Smooth muscle cell (in vitro differentiated cells): ENCODE data around the gene PRTN3. TPM values are rescaled to one million over a fixed set of nuclear protein-coding genes. Genes with fewer than 3 reads are reported as not detected.

ENCODE experiments used
- DNase-seq: peaks from one replicate; lab custom pipeline; 2025; ENCODE audit not compliant: unreplicated experiment; lab: John Stamatoyannopoulos, UW
- H2AFZ ChIP-seq: fragments of 200-600 bp; sonication (generic); 2 replicates; pipeline ENCODE4 v1.6.0; 2016; ENCODE audit warnings: antibody characterized with exemption, low read depth, mild to moderate bottlenecking
- H3F3A ChIP-seq: fragments of 200-600 bp; sonication (generic); 2 replicates; pipeline ENCODE4 v1.6.0; 2017; ENCODE audit warnings: antibody characterized with exemption, low read depth
- H3K27ac ChIP-seq: fragments of 200-600 bp; sonication (generic); 2 replicates; pipeline ENCODE4 v1.5.1; 2016; ENCODE audit warnings: low read depth, mild to moderate bottlenecking
- H3K27me3 ChIP-seq: fragments of 200-600 bp; sonication (generic); 2 replicates; pipeline ENCODE4 v1.6.1; 2016; ENCODE audit warnings: low read depth, mild to moderate bottlenecking
- H3K36me3 ChIP-seq: fragments of 200-600 bp; sonication (generic); 2 replicates; pipeline ENCODE4 v1.5.1; 2016; ENCODE audit warnings: low read depth
- H3K4me1 ChIP-seq: fragments of 200-600 bp; sonication (generic); 2 replicates; pipeline ENCODE4 v1.5.1; 2016; ENCODE audit warnings: low read depth
- H3K4me2 ChIP-seq: fragments of 200-600 bp; sonication (generic); 2 replicates; pipeline ENCODE4 v1.6.0; 2016; ENCODE audit warnings: mild to moderate bottlenecking
- H3K4me3 ChIP-seq: fragments of 200-600 bp; sonication (generic); 2 replicates; pipeline ENCODE4 v1.5.1; 2016; ENCODE audit warnings: mild to moderate bottlenecking
- H3K79me2 ChIP-seq: fragments of 200-600 bp; sonication (generic); 2 replicates; pipeline ENCODE4 v1.6.0; 2016; ENCODE audit warnings: low read depth, mild to moderate bottlenecking
- H3K9ac ChIP-seq: fragments of 200-600 bp; sonication (generic); 2 replicates; pipeline ENCODE4 v1.6.0; 2016; ENCODE audit warnings: low read depth
- H3K9me3 ChIP-seq: fragments of 200-600 bp; sonication (generic); replicated peaks from 2 replicates; pipeline ENCODE4 v1.5.1; 2016; ENCODE audit warnings: low read depth
- H4K20me1 ChIP-seq: fragments of 200-600 bp; sonication (generic); 2 replicates; pipeline ENCODE4 v1.6.0; 2016; ENCODE audit warnings: low read depth
- CTCF ChIP-seq: fragments of 200-600 bp; sonication (generic); IDR thresholded peaks from 2 replicates; pipeline ENCODE4 v1.5.1; 2017; ENCODE audit warnings: borderline replicate concordance, mild to moderate bottlenecking, antibody characterized with exemption; ENCODE audit not compliant: insufficient read depth, poor library complexity, severe bottlenecking
- WGBS: methylation state at CpG from one replicate; pipeline ENCODE4 v1.1.7; 2016; ENCODE audit warnings: low lambda C conversion rate; 5-methylcytosine and 5-hydroxymethylcytosine counted together
- polyA plus RNA-seq: library from polyadenylated mRNA; unstranded; fragments of >200 nt; fragmentation: Nextera tagmentation; extraction: Ambion mirVana; gene quantifications from 2 replicates; pipeline ENCODE4 v1.2.1, GENCODE V29; 2016
- total RNA-seq: library from RNA; depleted of rRNA; stranded (reverse); fragments of >200 nt; gene quantifications from 2 replicates; pipeline ENCODE4 v1.2.3, GENCODE V29; 2014

PRTN3 gene
- total and polyA plus RNA-seq, 2 experiments from 2014 or later, result not detected

GRCh38 chr19:795691-796581, 44.9 kb upstream of the PRTN3 start:
- no peak overlapping the region for H3K27ac ChIP-seq

DNA sequence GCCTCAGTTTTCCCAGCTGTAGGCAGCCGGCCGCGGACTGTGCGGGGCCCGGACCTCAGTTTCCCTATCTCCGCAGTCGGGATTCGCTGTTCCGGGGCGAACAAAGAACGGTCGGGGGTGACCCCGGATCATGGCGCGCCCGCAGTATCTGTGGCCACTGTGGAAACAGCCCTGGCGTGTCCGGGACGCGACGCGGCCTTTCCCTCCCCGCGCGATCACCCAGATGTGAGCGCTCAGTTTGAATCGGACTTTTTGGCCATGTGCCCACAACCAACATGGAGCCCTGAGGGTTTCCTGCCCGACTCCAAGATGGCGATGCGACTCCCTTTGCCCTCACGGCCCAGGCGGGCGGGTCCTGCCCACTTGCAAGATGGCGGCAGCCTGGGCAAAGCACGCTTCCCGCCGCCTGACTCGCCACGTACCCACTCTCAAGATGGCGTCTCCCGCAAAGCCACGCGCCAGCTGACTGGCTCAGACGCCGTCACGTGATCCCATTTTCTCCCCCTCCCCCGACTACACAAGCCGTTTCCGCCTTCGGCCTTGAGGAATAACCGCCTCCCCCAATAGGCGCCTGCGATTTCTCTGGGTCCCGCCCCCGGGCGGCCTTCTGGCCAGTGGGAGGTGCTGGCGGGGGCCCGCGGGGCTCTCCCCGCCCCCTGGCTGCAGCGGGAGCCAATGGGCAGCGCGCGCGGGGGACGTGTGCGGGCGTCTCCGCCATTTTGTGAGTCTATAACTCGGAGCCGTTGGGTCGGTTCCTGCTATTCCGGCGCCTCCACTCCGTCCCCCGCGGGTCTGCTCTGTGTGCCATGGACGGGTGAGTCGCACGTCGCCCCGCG, 43.9 kb upstream of the PRTN3 start, which contains the start of gene PTBP1:
Gene PTBP1 (plus strand): TSS at position 761 of the 836 bp plus-strand sequence. CDS start 46 bp downstream, at position 807.
- peak within 1 kb of the TSS; percentile 95 for H2AFZ ChIP-seq
- peak; percentile 5 for TF ChIP-seq CTCF
- H3K9ac ChIP-seq, result peak within 1 kb of the TSS; percentile 96
- H3K27me3 ChIP-seq, result no peaks in the 10 kb centered on the region
- peak within 1 kb of the TSS; percentile 90 for H3K27ac ChIP-seq
- peaks cover 41% of the 10 kb centered on the region for H4K20me1 ChIP-seq
- H3K4me2 ChIP-seq, result peak within 1 kb of the TSS; percentile 96
- WGBS, result 5% methylated on average over 60 of the region's 83 CpGs
- H3K4me3 ChIP-seq, result peak within 1 kb of the TSS; percentile 100
- peaks cover 32% of the 10 kb centered on the region for H3K4me1 ChIP-seq
- peaks cover 14% of the 10 kb centered on the region for H3F3A ChIP-seq
- DNase-seq, result peak; percentile 100
- no peaks in the 10 kb centered on the region for H3K9me3 ChIP-seq
- H3K79me2 ChIP-seq, result peaks cover 41% of the 10 kb centered on the region
- H3K36me3 ChIP-seq, result no peaks in the 10 kb centered on the region

More at GRCh38 chr19:795691-796581, 44.9 kb upstream of the PRTN3 start:
- peak overlapping the region; percentile 96 for H3K4me2 ChIP-seq
- peaks cover 31% of the 10 kb centered on the region for H4K20me1 ChIP-seq
- TF ChIP-seq CTCF, result no peak
- WGBS, result 92% methylated on average over 39 of the region's 39 CpGs
- no peaks in the 10 kb centered on the region for H3K9me3 ChIP-seq
- H3K4me3 ChIP-seq, result peak overlapping the region; percentile 63
- DNase-seq, result no peak
- peaks cover 32% of the 10 kb centered on the region for H3K79me2 ChIP-seq
- H2AFZ ChIP-seq, result no peak overlapping the region
- H3K36me3 ChIP-seq, result no peaks in the 10 kb centered on the region
- peaks cover 9% of the 10 kb centered on the region for H3F3A ChIP-seq
- no peak overlapping the region for H3K9ac ChIP-seq
- peaks cover 22% of the 10 kb centered on the region for H3K4me1 ChIP-seq
- no peaks in the 10 kb centered on the region for H3K27me3 ChIP-seq

- H2AFZ ChIP-seq, result no peak overlapping the region
- peak overlapping the region; percentile 96 for H3K9ac ChIP-seq
- H3K79me2 ChIP-seq, result peaks cover 50% of the 10 kb centered on the region
- TF ChIP-seq CTCF, result no peak
- no peaks in the 10 kb centered on the region for H3K36me3 ChIP-seq
- peak overlapping the region; percentile 100 for H3K4me3 ChIP-seq
- H3K27ac ChIP-seq, result peak overlapping the region; percentile 90
- peaks cover 50% of the 10 kb centered on the region for H4K20me1 ChIP-seq
- DNase-seq, result peak; percentile 74
- peaks cover 14% of the 10 kb centered on the region for H3F3A ChIP-seq
- peak overlapping the region; percentile 91 for H3K4me2 ChIP-seq
- H3K9me3 ChIP-seq, result no peaks in the 10 kb centered on the region
- peaks cover 34% of the 10 kb centered on the region for H3K4me1 ChIP-seq
- no peaks in the 10 kb centered on the region for H3K27me3 ChIP-seq
- WGBS, result under 1% methylated on average over 47 of the region's 129 CpGs
Measured at GRCh38 chr19:797528-798414, 43.0 kb upstream of the PRTN3 start.
